Esophagus muscularis mucosa (tissue), 4 donors: Measurements from ENCODE around the gene POLDIP3.

Source experiments
- CTCF ChIP-seq, 3 experiments: fragments of 200-600 bp in 2 of 3; fragments of 450-650 bp in 1 of 3; sonication (generic) in 2 of 3; IDR thresholded peaks; one replicate each; pipeline ENCODE4 v1.5.1; 2017 to 2019; ENCODE audit warnings: antibody characterized with exemption in 3 of 3, mild to moderate bottlenecking in 2 of 3, moderate library complexity in 1 of 3
- EP300 ChIP-seq: sonication (generic); formaldehyde crosslinking; IDR thresholded peaks from one replicate; pipeline ENCODE4 v1.6.1; 2017; ENCODE audit warnings: antibody characterized with exemption
- POLR2A ChIP-seq: fragments of 450-650 bp; IDR thresholded peaks from one replicate; pipeline ENCODE4 v1.6.1; 2017; ENCODE audit warnings: antibody characterized with exemption, moderate library complexity, mild to moderate bottlenecking, low read depth
- POLR2AphosphoS5 ChIP-seq, 2 donors: sonication (generic); formaldehyde crosslinking; IDR thresholded peaks; one replicate each; pipeline ENCODE4 v1.6.1; 2017; ENCODE audit warnings: antibody characterized with exemption in 2 of 2

GRCh38 chr22:42639541-42640241 is 25.0 kb upstream of the POLDIP3 start:
- no peak for TF ChIP-seq CTCF (IDR thresholded peaks at IDR 0.05)
- TF ChIP-seq POLR2A, result no peak
- no peak for TF ChIP-seq EP300
- no peak for TF ChIP-seq POLR2AphosphoS5 (IDR thresholded peaks at IDR 0.05)
